22Rv1 (cell line): Measurements from ENCODE around the gene SLC22A12.

ENCODE experiments used
- H3K27ac ChIP-seq: fragments of 450-650 bp; 2 replicates; pipeline ENCODE4 v1.5.1; 2017
- CTCF ChIP-seq: fragments of 450-650 bp; IDR thresholded peaks from 2 replicates; pipeline ENCODE4 v1.5.1; 2017; ENCODE audit warnings: mild to moderate bottlenecking
- ZFX ChIP-seq: fragments of 450-650 bp; IDR thresholded peaks from 2 replicates; pipeline ENCODE4 v1.6.1; 2017; ENCODE audit warnings: antibody characterized with exemption, borderline replicate concordance

Gene SLC22A12

GRCh38 chr11:64598797-64599697 lies 8.0 kb downstream of the SLC22A12 start:
- no peak for TF ChIP-seq CTCF
- no peak for TF ChIP-seq ZFX
- no peak overlapping the region for H3K27ac ChIP-seq

- TF ChIP-seq ZFX (no peak), CTCF (no peak)
- no peak overlapping the region for H3K27ac ChIP-seq
These were observed 8.7 kb downstream of the SLC22A12 start for GRCh38 chr11:64599698-64600211.

- TF ChIP-seq ZFX (no peak), CTCF (no peak)
- no peak overlapping the region for H3K27ac ChIP-seq
These were observed 9.4 kb downstream of the SLC22A12 start for GRCh38 chr11:64600281-64600992.

- TF ChIP-seq ZFX = no peak
- TF ChIP-seq CTCF = no peak
- H3K27ac ChIP-seq = no peak overlapping the region
These were observed 10.8 kb downstream of the SLC22A12 start for GRCh38 chr11:64601605-64602465.

- TF ChIP-seq ZFX = no peak
- TF ChIP-seq CTCF = no peak
- no peak overlapping the region for H3K27ac ChIP-seq
These were observed 11.5 kb downstream of the SLC22A12 start for GRCh38 chr11:64602466-64603070.

- TF ChIP-seq ZFX (no peak), CTCF (no peak)
- no peak overlapping the region for H3K27ac ChIP-seq
These were observed 12.5 kb downstream of the SLC22A12 start for GRCh38 chr11:64603411-64604110.
